Stimulated activated CD4-positive, alpha-beta T cell treated with anti-CD3 and anti-CD28 coated beads, TNF-alpha, amount 100 ng/mL, for 24 hours (primary cell): ENCODE results near the gene ADCK2.
"Not testable (repeated sequence)": the region's sequence is repeated elsewhere in the genome, so short reads cannot be mapped to it uniquely, and the experiment has no call there.

Source experiments
- DNase-seq, 3 experiments: peaks; one replicate each; pipeline ENCODE4 v3.0.0-alpha.2; 2020; ENCODE audit warnings: low read depth in 3 of 3

Gene ADCK2

GRCh38 chr7:140695381-140695780, 22.6 kb downstream of the ADCK2 start:
- DNase-seq = no peak

GRCh38 chr7:140696024-140696679, 23.4 kb downstream of the ADCK2 start:
- DNase-seq = peak; percentile 91 to 95 (median 93)

- DNase-seq = peak; percentile 42 to 70 (median 55)
Observed at GRCh38 chr7:140696680-140697446, 24.1 kb downstream of the ADCK2 start, which contains the start of gene NDUFB2. Gene NDUFB2 (plus strand): TSS chr7:140696708. CDS start chr7:140696745, 37 bp downstream.

- DNase-seq = no peak
Observed at GRCh38 chr7:140697447-140698143, 24.9 kb downstream of the ADCK2 start.

GRCh38 chr7:140698477-140698876, 25.7 kb downstream of the ADCK2 start:
- DNase-seq = no peak

- DNase-seq = no peak
Observed at GRCh38 chr7:140702774-140703173, 30.0 kb downstream of the ADCK2 start.

- DNase-seq = no peak
Observed at GRCh38 chr7:140704205-140704604, 31.5 kb downstream of the ADCK2 start.

- no peak for DNase-seq
Observed at GRCh38 chr7:140707132-140707531, 34.4 kb downstream of the ADCK2 start.

GRCh38 chr7:140708764-140709163, 36.0 kb downstream of the ADCK2 start:
- DNase-seq = not testable (repeated sequence)

GRCh38 chr7:140712392-140712791, 39.6 kb downstream of the ADCK2 start:
- DNase-seq = not testable (repeated sequence)

GRCh38 chr7:140714331-140715040, 41.7 kb downstream of the ADCK2 start:
- DNase-seq = no peak

GRCh38 chr7:140719721-140720120, 47.0 kb downstream of the ADCK2 start:
- DNase-seq = no peak

- no peak for DNase-seq
Observed at GRCh38 chr7:140722254-140722653, 49.5 kb downstream of the ADCK2 start.

- peak in 1 of 3 experiments; percentile 24 for DNase-seq
Observed at GRCh38 chr7:140723006-140723405, 50.3 kb downstream of the ADCK2 start.

GRCh38 chr7:140723574-140723973, 50.8 kb downstream of the ADCK2 start:
- DNase-seq = no peak

GRCh38 chr7:140724706-140725105, 52.0 kb downstream of the ADCK2 start:
- DNase-seq = no peak

GRCh38 chr7:140726281-140726680, 53.5 kb downstream of the ADCK2 start:
- DNase-seq = no peak

- DNase-seq = no peak
Observed at GRCh38 chr7:140732416-140732815, 59.7 kb downstream of the ADCK2 start.

GRCh38 chr7:140734096-140734495, 61.4 kb downstream of the ADCK2 start:
- DNase-seq = no peak

- DNase-seq = no peak
Observed at GRCh38 chr7:140734729-140735128, 62.0 kb downstream of the ADCK2 start.

- no peak for DNase-seq
Observed at GRCh38 chr7:140738280-140738679, 65.5 kb downstream of the ADCK2 start.

GRCh38 chr7:140743255-140743654, 70.5 kb downstream of the ADCK2 start:
- not testable (repeated sequence) for DNase-seq
